Measurements from ENCODE around the gene HYI.

DNA sequence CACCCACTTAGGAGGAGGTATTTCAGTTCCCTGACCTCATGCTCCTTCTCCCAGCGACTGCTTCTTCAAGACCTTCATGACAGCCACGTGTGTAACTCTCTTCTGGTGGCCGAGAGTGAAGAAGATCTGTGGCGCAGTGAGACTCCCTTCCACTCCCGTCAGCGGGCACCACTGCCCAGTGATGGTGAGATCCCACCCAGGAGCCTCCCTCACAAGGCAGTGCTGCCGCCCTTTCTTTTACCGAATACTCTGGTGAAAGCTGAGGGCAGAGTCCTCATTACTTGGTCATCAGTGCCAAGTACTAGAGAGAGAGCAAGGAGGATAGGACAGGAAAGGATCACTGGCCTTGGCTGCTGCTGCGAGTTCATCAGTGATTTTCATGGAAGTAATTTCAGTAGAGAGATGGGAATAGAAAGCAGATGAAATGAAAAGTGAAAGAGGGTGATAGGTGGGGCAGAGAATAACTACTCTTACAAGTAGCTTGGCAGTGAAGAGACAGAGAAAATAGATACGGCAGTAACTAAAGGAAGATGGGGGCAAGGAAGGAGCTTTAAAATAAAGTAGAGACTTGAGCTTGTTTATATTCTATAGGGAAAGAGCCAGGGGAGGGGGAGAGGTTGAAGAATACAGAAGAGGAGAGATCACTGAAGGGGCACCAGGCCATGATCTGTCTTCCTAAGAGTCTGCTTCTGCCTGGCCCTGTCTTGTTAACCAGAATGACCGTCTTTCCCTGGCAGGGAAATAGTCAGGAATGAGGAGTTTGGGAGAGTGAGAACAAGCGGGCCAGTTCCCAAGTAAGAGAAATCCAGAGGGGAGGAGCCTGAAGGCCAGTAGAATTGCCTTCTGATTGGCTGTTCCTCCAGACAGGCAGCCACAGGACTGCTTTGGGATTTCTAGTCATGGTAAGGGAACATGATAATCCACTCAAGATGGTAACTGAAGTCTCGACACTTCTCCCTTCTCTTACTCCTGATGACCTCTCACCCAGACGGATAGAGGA, 18.3 kb downstream of the HYI start:
- TF ChIP-seq, protein P1, sequence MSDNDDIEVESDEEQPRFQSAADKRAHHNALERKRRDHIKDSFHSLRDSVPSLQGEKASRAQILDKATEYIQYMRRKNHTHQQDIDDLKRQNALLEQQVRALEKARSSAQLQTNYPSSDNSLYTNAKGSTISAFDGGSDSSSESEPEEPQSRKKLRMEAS (IDR thresholded peaks at IDR 0.05): no peak
- TF ChIP-seq CEBPB (IDR thresholded peaks at IDR 0.05) (no peak), YY1 (IDR thresholded peaks at IDR 0.05; ENCODE audit: low read depth) (no peak), EP300 (IDR thresholded peaks at IDR 0.05; ENCODE audit: borderline replicate concordance) (no peak), ZBTB7A (IDR thresholded peaks at IDR 0.05; ENCODE audit: low read depth) (no peak), NFIC (IDR thresholded peaks at IDR 0.05) (no peak), TCF12 (IDR thresholded peaks at IDR 0.05; ENCODE audit: low read depth) (no peak), RAD21 (IDR thresholded peaks at IDR 0.05; ENCODE audit: low read depth) (no peak), TEAD4 (IDR thresholded peaks at IDR 0.05) (no peak)
- TF ChIP-seq, protein P2, sequence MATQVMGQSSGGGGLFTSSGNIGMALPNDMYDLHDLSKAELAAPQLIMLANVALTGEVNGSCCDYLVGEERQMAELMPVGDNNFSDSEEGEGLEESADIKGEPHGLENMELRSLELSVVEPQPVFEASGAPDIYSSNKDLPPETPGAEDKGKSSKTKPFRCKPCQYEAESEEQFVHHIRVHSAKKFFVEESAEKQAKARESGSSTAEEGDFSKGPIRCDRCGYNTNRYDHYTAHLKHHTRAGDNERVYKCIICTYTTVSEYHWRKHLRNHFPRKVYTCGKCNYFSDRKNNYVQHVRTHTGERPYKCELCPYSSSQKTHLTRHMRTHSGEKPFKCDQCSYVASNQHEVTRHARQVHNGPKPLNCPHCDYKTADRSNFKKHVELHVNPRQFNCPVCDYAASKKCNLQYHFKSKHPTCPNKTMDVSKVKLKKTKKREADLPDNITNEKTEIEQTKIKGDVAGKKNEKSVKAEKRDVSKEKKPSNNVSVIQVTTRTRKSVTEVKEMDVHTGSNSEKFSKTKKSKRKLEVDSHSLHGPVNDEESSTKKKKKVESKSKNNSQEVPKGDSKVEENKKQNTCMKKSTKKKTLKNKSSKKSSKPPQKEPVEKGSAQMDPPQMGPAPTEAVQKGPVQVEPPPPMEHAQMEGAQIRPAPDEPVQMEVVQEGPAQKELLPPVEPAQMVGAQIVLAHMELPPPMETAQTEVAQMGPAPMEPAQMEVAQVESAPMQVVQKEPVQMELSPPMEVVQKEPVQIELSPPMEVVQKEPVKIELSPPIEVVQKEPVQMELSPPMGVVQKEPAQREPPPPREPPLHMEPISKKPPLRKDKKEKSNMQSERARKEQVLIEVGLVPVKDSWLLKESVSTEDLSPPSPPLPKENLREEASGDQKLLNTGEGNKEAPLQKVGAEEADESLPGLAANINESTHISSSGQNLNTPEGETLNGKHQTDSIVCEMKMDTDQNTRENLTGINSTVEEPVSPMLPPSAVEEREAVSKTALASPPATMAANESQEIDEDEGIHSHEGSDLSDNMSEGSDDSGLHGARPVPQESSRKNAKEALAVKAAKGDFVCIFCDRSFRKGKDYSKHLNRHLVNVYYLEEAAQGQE (IDR thresholded peaks at IDR 0.05; ENCODE audit: low read depth): no peak

Measured in Ishikawa (cell line).